ENCODE results near the gene COL27A1.

Gene COL27A1

DNA sequence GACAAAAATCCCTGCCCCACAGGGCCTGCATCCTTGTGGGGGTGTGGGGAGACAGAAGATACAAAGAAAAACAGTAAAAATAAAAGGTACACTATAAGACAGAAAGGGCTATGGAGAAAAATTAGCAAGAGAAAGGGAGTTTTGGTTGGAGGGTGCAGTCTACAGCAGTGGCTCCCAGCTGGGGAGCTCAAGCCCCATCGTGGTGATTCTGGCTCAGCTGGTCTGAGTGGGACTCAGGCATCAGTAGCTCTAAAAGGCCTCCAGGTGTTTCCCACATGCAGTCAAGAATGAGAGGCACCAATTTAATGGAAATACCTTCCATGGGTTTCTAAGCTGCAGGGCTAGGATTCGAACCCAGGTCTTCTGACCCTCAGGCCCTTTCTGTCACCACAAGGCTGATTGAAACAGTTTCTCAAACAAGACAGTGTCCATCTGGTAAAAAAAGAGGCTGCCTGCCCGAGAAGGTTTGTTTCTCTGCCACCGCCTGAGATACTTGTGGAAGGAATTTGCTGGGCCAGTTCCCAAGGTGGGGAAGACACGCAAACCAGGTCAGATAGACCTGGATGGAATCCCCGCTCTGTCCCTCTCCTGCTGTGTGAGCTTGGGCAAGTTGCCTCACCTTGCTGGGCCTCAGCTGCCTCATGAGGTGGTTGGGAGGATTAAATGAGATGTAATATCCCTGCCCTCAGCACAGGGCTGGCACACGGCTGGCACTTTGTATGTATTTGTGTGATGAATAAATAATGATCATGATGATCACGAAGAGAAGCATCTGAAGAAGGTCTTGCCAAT, 43.1 kb downstream of the COL27A1 start:
- H3K9me3 ChIP-seq (replicated peaks in 1 of 11) = no peaks in the 10 kb centered on the region

GRCh38 chr9:114200721-114201300, 45.5 kb downstream of the COL27A1 start:
- TF ChIP-seq Cebpa-rat (IDR thresholded peaks at IDR 0.05) = no peak
- Histone ChIP-seq H3K9me3 (replicated peaks in 1 of 11) (no peaks in the 10 kb centered on the region), H3K36me3 (peaks cover 35 to 99% (median 89%) of the 10 kb centered on the region in 11 experiments; a peak in 21 of 22 replicates), H3K4me3 (no peak overlapping the region), H3K27me3 (no peaks in the 10 kb centered on the region), H3K27ac (no peak overlapping the region), H3K9ac (no peak overlapping the region), H3K4me1 (peaks cover 0 to 49% (median 40%) of the 10 kb centered on the region in 10 experiments; a peak in 18 of 20 replicates), H4K20me1 (peaks cover 0 to 47% (median 19%) of the 10 kb centered on the region in 11 experiments; a peak in 13 of 22 replicates), H3K4me2 (no peak overlapping the region)

More for the DNA sequence above, 43.1 kb downstream of the COL27A1 start:
- no peak for TF ChIP-seq Cebpa-rat (IDR thresholded peaks at IDR 0.05)
- Histone ChIP-seq H3K4me1 (peaks cover 0 to 62% (median 52%) of the 10 kb centered on the region in 10 experiments; a peak in 18 of 20 replicates), H3K4me2 (peak overlapping the region in 2 of 11 experiments; percentile 84 to 87; a peak in 1 of 22 replicates), H3K27me3 (no peaks in the 10 kb centered on the region), H3K9ac (no peak overlapping the region), H4K20me1 (peaks cover 0 to 46% (median 19%) of the 10 kb centered on the region in 11 experiments; a peak in 13 of 22 replicates), H3K27ac (no peak overlapping the region), H3K36me3 (peaks cover 47 to 99% (median 89%) of the 10 kb centered on the region in 11 experiments; a peak in 21 of 22 replicates), H3K4me3 (no peak overlapping the region)

DNA sequence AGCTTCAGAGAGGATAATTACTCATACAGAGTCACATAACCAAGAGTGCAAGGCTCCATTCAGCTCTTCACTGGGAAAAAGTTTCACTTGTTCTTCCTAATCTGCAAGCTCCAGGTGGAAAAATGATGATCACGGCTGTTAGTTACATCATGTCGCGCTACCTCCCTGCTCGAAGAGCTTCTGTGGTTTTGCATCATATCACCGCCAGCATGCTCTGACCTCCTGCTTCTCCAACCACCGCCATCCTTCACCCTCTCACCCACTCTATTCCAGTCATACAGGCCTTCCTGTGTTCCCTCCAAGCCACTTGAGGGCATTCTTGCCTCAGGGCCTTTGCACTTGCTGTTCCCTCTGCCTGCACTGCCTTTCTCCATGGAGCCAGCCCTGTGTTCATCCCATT, 47.1 kb downstream of the COL27A1 start:
- Histone ChIP-seq H3K27me3 (no peaks in the 10 kb centered on the region), H3K4me1 (peaks cover 0 to 45% (median 35%) of the 10 kb centered on the region in 10 experiments; a peak in 16 of 20 replicates)

GRCh38 chr9:114202849-114203248, 47.5 kb downstream of the COL27A1 start:
- Histone ChIP-seq H4K20me1 (peaks cover 0 to 40% (median 11%) of the 10 kb centered on the region in 11 experiments; a peak in 6 of 22 replicates), H3K4me1 (peaks cover 0 to 42% (median 33%) of the 10 kb centered on the region in 10 experiments; a peak in 16 of 20 replicates), H3K4me2 (peak overlapping the region in 5 of 11 experiments; percentile 3 to 37 (median 18); a peak in 5 of 22 replicates), H3K9ac (no peak overlapping the region), H3K27me3 (no peaks in the 10 kb centered on the region), H3K36me3 (peaks cover 37 to 99% (median 89%) of the 10 kb centered on the region in 11 experiments), H3K4me3 (no peak overlapping the region), H3K9me3 (replicated peaks in 1 of 11) (no peaks in the 10 kb centered on the region), H3K27ac (peak overlapping the region in 5 of 11 experiments; percentile 9 to 45 (median 19); a peak in 5 of 22 replicates)
- TF ChIP-seq Cebpa-rat (IDR thresholded peaks at IDR 0.05) = peak in 3 of 11 experiments; percentile 39 to 73 (median 56); a peak in 6 of 22 replicates

More for the DNA sequence above, 47.1 kb downstream of the COL27A1 start:
- Histone ChIP-seq H3K36me3 (peaks cover 32 to 99% (median 85%) of the 10 kb centered on the region in 11 experiments; a peak in 21 of 22 replicates), H3K27ac (peak overlapping the region in 3 of 11 experiments; percentile 19 to 45 (median 37); a peak in 4 of 22 replicates), H3K4me3 (no peak overlapping the region), H3K9me3 (replicated peaks in 1 of 11) (no peaks in the 10 kb centered on the region), H3K9ac (no peak overlapping the region), H3K4me2 (peak overlapping the region in 3 of 11 experiments; percentile 3 to 37 (median 18); a peak in 3 of 22 replicates), H4K20me1 (peaks cover 0 to 40% (median 16%) of the 10 kb centered on the region in 11 experiments; a peak in 8 of 22 replicates)
- no peak for TF ChIP-seq Cebpa-rat (IDR thresholded peaks at IDR 0.05)

DNA sequence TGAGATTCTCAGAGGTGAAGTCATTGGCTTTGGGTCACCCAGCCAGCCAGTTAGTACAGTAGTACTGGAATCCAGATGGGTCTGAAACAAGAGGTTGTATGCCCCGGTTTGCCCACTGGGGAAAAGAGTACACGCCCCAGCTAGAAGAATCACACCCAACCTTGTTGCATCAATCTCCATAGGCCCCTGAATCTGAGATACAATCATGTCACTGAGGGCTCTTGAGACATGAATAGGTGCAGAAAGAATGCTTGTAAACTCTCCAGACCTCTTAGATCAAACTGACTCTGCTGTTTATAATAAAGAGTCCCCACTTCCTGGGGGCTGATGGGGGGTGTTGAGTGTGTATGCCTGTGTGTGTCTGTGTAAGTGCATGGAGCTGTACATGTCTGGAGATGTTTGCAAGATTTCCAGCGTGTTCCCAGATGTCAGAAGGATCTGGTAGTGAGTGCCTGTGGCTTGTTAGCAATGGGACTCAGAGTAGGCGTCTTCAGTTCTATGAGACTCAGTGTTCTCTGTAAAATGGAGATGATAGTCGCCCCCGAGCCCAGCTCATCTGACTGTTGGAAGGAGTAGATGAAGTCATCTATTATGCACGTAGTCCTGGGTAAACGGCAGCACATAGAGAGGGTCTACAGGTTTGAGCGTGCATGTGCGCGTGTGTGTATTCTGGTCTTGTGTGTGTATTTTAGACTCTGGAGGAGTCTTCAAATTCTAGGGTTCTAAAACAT, 48.2 kb downstream of the COL27A1 start:
- no peak overlapping the region for H3K4me3 ChIP-seq
- H3K4me2 ChIP-seq = peak overlapping the region in 5 of 11 experiments; percentile 3 to 37 (median 18); a peak in 5 of 22 replicates
- no peak for TF ChIP-seq Cebpa-rat (IDR thresholded peaks at IDR 0.05)
- H3K9me3 ChIP-seq (replicated peaks in 1 of 11) = no peaks in the 10 kb centered on the region
- peaks cover 39 to 99% (median 91%) of the 10 kb centered on the region in 11 experiments for H3K36me3 ChIP-seq
- H3K9ac ChIP-seq = no peak overlapping the region
- H3K27ac ChIP-seq = peak overlapping the region in 4 of 11 experiments; percentile 9 to 38 (median 15); a peak in 5 of 22 replicates
- peaks cover 0 to 42% (median 31%) of the 10 kb centered on the region in 10 experiments; a peak in 16 of 20 replicates for H3K4me1 ChIP-seq
- no peaks in the 10 kb centered on the region for H3K27me3 ChIP-seq
- H4K20me1 ChIP-seq = peaks cover 0 to 37% (median 6%) of the 10 kb centered on the region in 11 experiments; a peak in 7 of 22 replicates

DNA sequence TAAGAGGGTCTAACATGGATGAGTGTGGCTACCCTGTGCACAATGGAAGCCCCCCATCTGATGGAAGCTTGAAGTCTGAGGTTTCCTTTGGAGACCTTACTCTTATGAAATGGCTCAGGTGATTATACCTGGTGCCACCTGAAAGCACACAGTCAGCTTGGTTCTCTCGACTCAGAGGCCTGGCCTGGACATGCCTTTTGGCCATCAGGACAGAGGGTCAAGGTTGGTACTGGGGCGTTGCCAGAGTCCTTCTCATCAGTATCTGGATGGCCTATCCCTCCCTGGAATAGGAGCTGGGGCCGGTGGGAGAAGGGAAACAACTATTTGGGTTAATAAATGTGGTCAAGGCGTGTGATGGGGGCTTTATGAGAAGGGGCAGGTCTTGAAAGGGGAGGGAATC, 48.9 kb downstream of the COL27A1 start:
- no peak overlapping the region for H3K27ac ChIP-seq

DNA sequence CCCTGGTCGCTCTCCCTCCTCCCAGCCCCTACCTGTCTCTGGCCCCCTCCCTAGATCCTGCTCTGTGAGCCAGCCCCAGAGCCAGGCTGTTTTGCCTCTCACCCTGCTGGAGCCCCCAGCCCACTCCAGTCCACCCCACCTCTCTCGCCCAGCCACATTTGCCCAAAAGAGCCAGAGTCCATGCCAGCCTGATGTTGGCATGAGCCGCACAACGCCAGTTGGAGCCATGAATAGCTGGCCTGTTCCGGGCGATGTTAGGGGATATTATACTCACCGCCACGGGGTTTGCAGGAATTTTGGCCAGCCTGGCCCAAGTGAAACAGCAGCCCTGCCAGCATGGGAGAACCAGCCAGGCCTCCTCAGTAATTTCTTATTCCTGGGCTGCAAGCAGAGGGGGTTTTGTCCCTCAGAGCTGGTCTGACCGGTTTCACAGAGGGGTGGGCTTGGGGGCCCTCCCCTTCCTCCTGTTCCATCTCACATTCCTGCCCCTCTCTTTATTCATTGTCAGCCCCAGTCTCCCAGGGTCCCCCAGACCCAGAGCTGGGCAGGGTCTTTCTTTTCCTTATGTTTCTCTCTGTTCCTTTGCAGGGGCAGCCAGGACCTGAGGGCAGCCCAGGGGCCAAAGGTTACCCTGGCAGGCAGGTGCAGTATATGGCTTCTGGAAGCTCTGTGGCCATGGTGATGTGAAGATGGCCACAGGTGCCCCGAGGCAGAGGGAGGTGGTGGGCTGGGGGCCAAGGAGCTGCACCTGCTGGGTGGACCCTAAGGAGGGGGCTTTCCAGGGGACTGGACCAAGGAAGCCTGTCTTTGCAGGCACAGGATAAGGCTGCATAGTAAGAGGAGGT, 50.1 kb downstream of the COL27A1 start:
- Histone ChIP-seq H3K9ac (no peak overlapping the region), H3K4me1 (peaks cover 0 to 60% (median 46%) of the 10 kb centered on the region in 10 experiments; a peak in 16 of 20 replicates), H3K9me3 (replicated peaks in 1 of 11) (no peaks in the 10 kb centered on the region), H3K36me3 (peaks cover 46 to 99% (median 92%) of the 10 kb centered on the region in 11 experiments), H3K27me3 (no peaks in the 10 kb centered on the region), H3K4me2 (peak overlapping the region in 8 of 11 experiments; percentile 24 to 69 (median 52); a peak in 12 of 22 replicates), H3K27ac (no peak overlapping the region), H3K4me3 (no peak overlapping the region), H4K20me1 (peaks cover 0 to 47% (median 7%) of the 10 kb centered on the region in 11 experiments; a peak in 9 of 22 replicates)
- no peak for TF ChIP-seq Cebpa-rat (IDR thresholded peaks at IDR 0.05)

More for the DNA sequence above, 48.9 kb downstream of the COL27A1 start:
- H4K20me1 ChIP-seq = peaks cover 0 to 40% (median 7%) of the 10 kb centered on the region in 11 experiments; a peak in 9 of 22 replicates
- H3K36me3 ChIP-seq = peaks cover 38 to 99% (median 91%) of the 10 kb centered on the region in 11 experiments
- H3K9me3 ChIP-seq (replicated peaks in 1 of 11) = no peaks in the 10 kb centered on the region
- no peaks in the 10 kb centered on the region for H3K27me3 ChIP-seq
- H3K4me2 ChIP-seq = no peak overlapping the region
- no peak overlapping the region for H3K9ac ChIP-seq
- no peak for TF ChIP-seq Cebpa-rat (IDR thresholded peaks at IDR 0.05)
- no peak overlapping the region for H3K4me3 ChIP-seq
- H3K4me1 ChIP-seq = peaks cover 0 to 48% (median 35%) of the 10 kb centered on the region in 10 experiments; a peak in 16 of 20 replicates

Measured in BLaER1 treated with 17β-estradiol and CSF1 and Interleukin-3, amounts not matched to agents 10 nM and 100 nM (cell line).